Mammary epithelial cell (primary cell): Measurements from ENCODE around the gene GSTA5.

Source experiments
- CTCF ChIP-seq, 2 donors: IDR thresholded peaks in 1 of 2; conservative IDR thresholded peaks in 1 of 2; 2 replicates each; pipeline ENCODE4 v1.5.1; 2011 to 2012; ENCODE audit warnings: inconsistent platforms in 2 of 2, low read length in 2 of 2, mild to moderate bottlenecking in 2 of 2, control low read depth in 1 of 2, low read depth in 1 of 2; ENCODE audit not compliant: insufficient read depth in 1 of 2; ENCODE audit errors: extremely low read depth in 1 of 2
- EZH2 ChIP-seq: IDR thresholded peaks from 2 replicates; pipeline ENCODE4 v1.6.1; 2012; ENCODE audit warnings: low read length, inconsistent platforms, borderline replicate concordance

DNA sequence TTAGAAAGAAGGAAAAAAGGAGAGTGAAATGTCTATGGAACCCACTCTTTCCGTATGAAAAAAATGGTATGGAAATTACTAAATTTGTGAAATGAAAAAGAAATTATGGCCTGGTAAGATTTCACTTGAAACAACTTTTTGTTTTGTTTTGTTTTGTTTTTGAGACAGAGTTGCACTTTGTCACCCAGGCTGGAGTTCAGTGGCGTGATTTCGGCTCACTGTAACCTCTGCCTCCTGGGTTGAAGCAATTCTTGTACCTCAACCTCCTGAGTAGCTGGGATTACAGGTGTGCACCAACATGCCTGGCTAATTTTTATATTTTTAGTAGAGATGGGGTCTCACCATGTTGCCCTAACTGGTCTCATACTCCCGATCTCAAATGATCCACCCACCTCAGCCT lies 17.8 kb upstream of the GSTA5 start:
- TF ChIP-seq CTCF (conservative IDR thresholded peaks at IDR 0.05 in 1 of 2, IDR thresholded peaks at IDR 0.05 in 1 of 2; ENCODE audit: extremely low read depth in 1 of 2, insufficient read depth in 1 of 2, low read depth in 1 of 2, low read length in 2 of 2) (no peak), EZH2 (no peak)
